GM12878 (cell line): ENCODE results near the gene PTX4. TPM values are rescaled to one million over a fixed set of nuclear protein-coding genes. Genes with fewer than 3 reads are reported as not detected.

Source experiments
- ATF3 ChIP-seq: IDR thresholded peaks from 2 replicates; pipeline ENCODE4 v1.6.1; 2011; ENCODE audit warnings: low read depth, mild to moderate bottlenecking, low read length, moderate library complexity, borderline replicate concordance; ENCODE audit errors: extremely low read depth
- CEBPB ChIP-seq, 2 experiments: fragments of 150-350 bp in 1 of 2; IDR thresholded peaks; 2 replicates each; pipeline ENCODE4 v1.6.1; 2012 to 2014; ENCODE audit warnings: low read depth in 2 of 2, low read length in 2 of 2, borderline replicate concordance in 1 of 2, inconsistent platforms in 1 of 2
- ESRRA ChIP-seq: IDR thresholded peaks from 2 replicates; pipeline ENCODE4 v1.6.1; 2012; ENCODE audit warnings: mild to moderate bottlenecking, low read length, improper control_type of control experiment
- FOXK2 ChIP-seq: fragments of 450-650 bp; IDR thresholded peaks from 2 replicates; pipeline ENCODE4 v1.6.1; 2017; ENCODE audit warnings: mild to moderate bottlenecking, moderate library complexity
- FOXM1 ChIP-seq: IDR thresholded peaks from 2 replicates; pipeline ENCODE4 v1.6.1; 2012; ENCODE audit warnings: low read depth, mild to moderate bottlenecking, inconsistent platforms, low read length, moderate library complexity
- IRF5 ChIP-seq: fragments of 450-650 bp; IDR thresholded peaks from 2 replicates; pipeline ENCODE4 v1.6.1; 2017; ENCODE audit warnings: borderline replicate concordance
- JUND ChIP-seq: IDR thresholded peaks from 2 replicates; pipeline ENCODE4 v1.6.1; 2012; ENCODE audit warnings: low read depth, mild to moderate bottlenecking, low read length, improper control_type of control experiment, moderate library complexity
- KDM1A ChIP-seq: fragments of 200-600 bp; sonication (generic); IDR thresholded peaks from 2 replicates; pipeline ENCODE4 v1.6.1; 2016; ENCODE audit warnings: borderline replicate concordance
- MEF2B ChIP-seq: fragments of 450-650 bp; IDR thresholded peaks from 2 replicates; pipeline ENCODE4 v1.6.1; 2018; ENCODE audit warnings: mild to moderate bottlenecking, moderate library complexity; ENCODE audit not compliant: partially characterized antibody, poor library complexity, severe bottlenecking
- POLR2AphosphoS5 ChIP-seq: IDR thresholded peaks from 2 replicates; pipeline ENCODE4 v1.6.1; 2011; ENCODE audit warnings: mild to moderate bottlenecking, low read length, inconsistent platforms
- RAD21 ChIP-seq: IDR thresholded peaks from 2 replicates; pipeline ENCODE4 v1.6.1; 2011; ENCODE audit warnings: mild to moderate bottlenecking, low read depth, low read length, moderate library complexity; ENCODE audit not compliant: insufficient read depth
- TAF1 ChIP-seq: IDR thresholded peaks from 2 replicates; pipeline ENCODE4 v1.6.1; 2011; ENCODE audit warnings: mild to moderate bottlenecking, low read depth, low read length, borderline replicate concordance
- TARDBP ChIP-seq: IDR thresholded peaks from 2 replicates; pipeline ENCODE4 v1.6.1; 2016; ENCODE audit warnings: borderline replicate concordance
- ZNF687 ChIP-seq: fragments of 450-650 bp; IDR thresholded peaks from 2 replicates; pipeline ENCODE4 v1.6.1; 2017; ENCODE audit warnings: mild to moderate bottlenecking, moderate library complexity
- polyA plus RNA-seq, 11 experiments: library from polyadenylated mRNA; depleted of rRNA in 4 of 11; unstranded in 6 of 11; stranded (reverse) in 5 of 11; fragments of >200 nt; fragmentation: Nextera tagmentation in 4 of 11; fragmentation: Illumina TruSeq in 1 of 11; extraction: Ambion mirVana in 4 of 11; extraction: Trizol in 1 of 11; gene quantifications; 1 replicate in 1 of 11; 2 replicates in 10 of 11; pipeline versions ENCODE4 v1.2.1 to v1.2.3, GENCODE V29; 2011 to 2016; ENCODE audit warnings: inconsistent platforms in 2 of 11, missing spikeins in 2 of 11, low read depth in 1 of 11
- total RNA-seq, 4 experiments: library from RNA; depleted of rRNA in 3 of 4; stranded (reverse); fragments of >200 nt in 3 of 4; fragmentation: Illumina TruSeq in 1 of 4; extraction: Trizol in 1 of 4; gene quantifications; 2 replicates each; pipeline versions ENCODE4 v1.2.1 to v1.2.3, GENCODE V29; 2013 to 2021
- TF ChIP-seq, protein P1 (sequence below): fragments of 450-650 bp; IDR thresholded peaks from 2 replicates; pipeline ENCODE4 v1.6.1; 2018; ENCODE audit warnings: mild to moderate bottlenecking, low read depth, moderate library complexity; ENCODE audit not compliant: partially characterized antibody
- TF ChIP-seq, protein P2 (sequence below): fragments of 450-650 bp; IDR thresholded peaks from 2 replicates; pipeline ENCODE4 v1.6.1; 2016; ENCODE audit warnings: mild to moderate bottlenecking

Gene PTX4
- total and polyA plus RNA-seq, 10 of the 15 experiments (the other 5 are each of a cell fraction or from before 2014, with no cell fraction given), result not detected

GRCh38 chr16:1470481-1471251 lies 18.1 kb downstream of the PTX4 start (continued):
- TF ChIP-seq ATF3 (no peak), KDM1A (no peak), RAD21 (no peak), MEF2B (no peak), TARDBP (no peak), CEBPB (IDR thresholded peaks at IDR 0.05; ENCODE audit: borderline replicate concordance in 1 of 2, low read depth in 2 of 2, low read length in 2 of 2) (no peak), FOXK2 (no peak), FOXM1 (no peak), POLR2AphosphoS5 (peak; percentile 49; the same call in 1 of the 2 replicates), IRF5 (no peak), ZNF687 (peak; percentile 44; the same call in 1 of the 2 replicates), JUND (no peak), ESRRA (no peak), TAF1 (0 out of 2 replicates have a peak, but pooled peaks have one; percentile 19)
- TF ChIP-seq, protein P1, sequence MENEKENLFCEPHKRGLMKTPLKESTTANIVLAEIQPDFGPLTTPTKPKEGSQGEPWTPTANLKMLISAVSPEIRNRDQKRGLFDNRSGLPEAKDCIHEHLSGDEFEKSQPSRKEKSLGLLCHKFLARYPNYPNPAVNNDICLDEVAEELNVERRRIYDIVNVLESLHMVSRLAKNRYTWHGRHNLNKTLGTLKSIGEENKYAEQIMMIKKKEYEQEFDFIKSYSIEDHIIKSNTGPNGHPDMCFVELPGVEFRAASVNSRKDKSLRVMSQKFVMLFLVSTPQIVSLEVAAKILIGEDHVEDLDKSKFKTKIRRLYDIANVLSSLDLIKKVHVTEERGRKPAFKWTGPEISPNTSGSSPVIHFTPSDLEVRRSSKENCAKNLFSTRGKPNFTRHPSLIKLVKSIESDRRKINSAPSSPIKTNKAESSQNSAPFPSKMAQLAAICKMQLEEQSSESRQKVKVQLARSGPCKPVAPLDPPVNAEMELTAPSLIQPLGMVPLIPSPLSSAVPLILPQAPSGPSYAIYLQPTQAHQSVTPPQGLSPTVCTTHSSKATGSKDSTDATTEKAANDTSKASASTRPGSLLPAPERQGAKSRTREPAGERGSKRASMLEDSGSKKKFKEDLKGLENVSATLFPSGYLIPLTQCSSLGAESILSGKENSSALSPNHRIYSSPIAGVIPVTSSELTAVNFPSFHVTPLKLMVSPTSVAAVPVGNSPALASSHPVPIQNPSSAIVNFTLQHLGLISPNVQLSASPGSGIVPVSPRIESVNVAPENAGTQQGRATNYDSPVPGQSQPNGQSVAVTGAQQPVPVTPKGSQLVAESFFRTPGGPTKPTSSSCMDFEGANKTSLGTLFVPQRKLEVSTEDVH, result no peak
- TF ChIP-seq, protein P2, sequence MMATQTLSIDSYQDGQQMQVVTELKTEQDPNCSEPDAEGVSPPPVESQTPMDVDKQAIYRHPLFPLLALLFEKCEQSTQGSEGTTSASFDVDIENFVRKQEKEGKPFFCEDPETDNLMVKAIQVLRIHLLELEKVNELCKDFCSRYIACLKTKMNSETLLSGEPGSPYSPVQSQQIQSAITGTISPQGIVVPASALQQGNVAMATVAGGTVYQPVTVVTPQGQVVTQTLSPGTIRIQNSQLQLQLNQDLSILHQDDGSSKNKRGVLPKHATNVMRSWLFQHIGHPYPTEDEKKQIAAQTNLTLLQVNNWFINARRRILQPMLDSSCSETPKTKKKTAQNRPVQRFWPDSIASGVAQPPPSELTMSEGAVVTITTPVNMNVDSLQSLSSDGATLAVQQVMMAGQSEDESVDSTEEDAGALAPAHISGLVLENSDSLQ, result no peak
